HG03432 (cell line): ENCODE measurements around the gene THBS1.

Experiments used
- ATAC-seq: cut with Tn5 transposase; IDR thresholded peaks from one replicate; pipeline ENCODE4 v1.9.1; 2021; ENCODE audit warnings: mild to moderate bottlenecking, moderate library complexity; ENCODE audit not compliant: unreplicated experiment

Gene THBS1

GRCh38 chr15:39573287-39573686 is 7.6 kb upstream of the THBS1 start:
- no peak for ATAC-seq

DNA sequence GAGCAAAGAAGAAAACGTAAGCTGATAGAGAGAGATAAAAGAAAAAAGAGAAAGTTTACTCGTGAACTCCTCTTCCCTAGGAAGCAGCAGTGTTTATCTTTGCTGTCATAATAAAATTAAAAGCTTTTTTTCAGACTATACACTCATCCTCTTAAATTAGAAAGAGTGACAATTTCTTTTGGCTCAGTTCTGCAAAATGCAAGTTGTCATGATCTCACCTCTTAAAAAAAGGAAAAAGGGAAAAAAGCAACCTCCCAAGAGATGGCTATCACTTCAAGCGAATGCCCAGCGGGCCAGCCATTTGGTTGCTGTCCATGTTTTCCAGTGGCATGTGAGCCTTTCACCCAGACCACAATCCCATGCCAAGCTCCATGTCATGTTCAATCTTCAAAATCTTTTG is 7.0 kb upstream of the THBS1 start:
- ATAC-seq: no peak

GRCh38 chr15:39574427-39574826 is 6.5 kb upstream of the THBS1 start:
- no peak for ATAC-seq

DNA sequence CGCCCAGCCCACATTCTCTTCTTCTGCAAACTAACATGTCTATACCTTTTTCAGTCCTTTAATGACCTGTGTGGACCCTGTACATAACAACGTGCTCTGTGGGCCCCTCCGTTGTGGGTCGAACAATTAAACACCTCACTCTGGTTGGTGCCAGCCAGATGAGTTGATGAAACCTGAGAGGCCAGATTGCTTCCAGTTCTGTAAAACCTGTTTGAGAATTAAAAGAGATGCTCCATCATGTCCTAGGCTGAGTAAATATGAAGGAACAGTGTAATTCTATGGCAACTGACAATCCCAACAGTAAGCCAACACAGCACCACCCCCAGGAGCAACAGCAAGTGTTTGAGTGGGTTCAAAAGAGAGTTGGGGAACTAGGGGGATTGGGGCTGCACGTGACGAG is 5.7 kb upstream of the THBS1 start:
- no peak for ATAC-seq

DNA sequence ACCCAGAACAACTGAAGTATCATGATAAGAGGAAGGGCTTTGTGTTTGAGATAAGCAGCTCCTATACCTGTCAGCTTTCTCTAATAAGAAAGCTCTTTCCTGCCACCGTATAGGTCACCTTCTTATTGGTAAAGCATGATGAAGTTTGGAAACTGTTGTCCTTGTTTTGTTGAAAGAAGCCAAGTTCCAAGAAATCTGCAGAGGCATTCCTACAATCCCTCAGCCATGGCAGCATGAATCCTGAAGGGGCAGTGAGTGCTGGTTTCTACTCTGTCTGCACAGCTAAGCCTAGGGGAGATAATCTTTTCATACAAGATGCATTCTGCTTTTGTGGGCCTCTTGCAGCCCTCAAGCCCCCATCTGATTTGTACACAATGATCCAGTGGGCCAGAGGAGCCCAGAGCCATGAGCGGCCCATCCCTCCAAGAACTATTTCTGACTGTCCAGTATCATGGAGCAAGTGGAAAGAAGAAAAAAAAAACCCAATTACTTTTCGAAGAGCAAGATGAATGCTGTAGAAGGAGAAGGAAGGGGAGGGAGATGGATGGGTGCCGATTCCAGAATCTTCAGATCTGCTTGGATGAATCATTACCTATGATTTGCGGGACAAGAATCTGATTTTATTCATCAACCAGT is 1.9 kb upstream of the THBS1 start:
- no peak for ATAC-seq

DNA sequence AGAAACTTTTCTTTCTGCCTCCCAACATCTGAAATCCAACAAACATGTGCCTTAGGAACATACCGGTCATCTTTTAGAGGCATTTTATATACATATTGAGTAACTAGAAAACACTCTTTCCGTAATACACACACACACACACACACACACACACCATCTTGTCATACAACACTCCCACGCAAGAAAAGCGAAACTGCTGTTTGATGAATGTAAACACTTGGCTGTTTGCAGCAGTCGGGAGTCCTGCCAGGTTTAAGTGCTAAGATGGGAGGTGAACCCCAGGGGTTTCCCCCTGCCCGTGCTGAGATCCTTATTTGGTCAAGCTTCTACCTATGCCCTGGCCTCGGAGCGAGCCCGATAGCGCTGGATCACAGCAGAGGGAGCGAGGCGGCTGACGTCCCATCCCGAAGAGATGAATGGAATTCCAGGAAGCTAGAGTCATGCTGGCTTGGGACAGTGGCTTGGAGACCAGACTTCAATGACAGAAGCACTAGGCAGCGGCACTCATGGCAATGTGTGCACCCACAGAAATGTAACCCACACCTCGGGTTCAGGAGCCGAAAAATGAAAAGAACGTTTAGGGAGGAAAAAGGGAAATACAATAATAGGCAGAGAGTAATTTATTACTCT is 1.3 kb upstream of the THBS1 start:
- ATAC-seq: no peak

GRCh38 chr15:39580117-39580484 is 778 bp upstream of the THBS1 start:
- peak; percentile 90 for ATAC-seq

DNA sequence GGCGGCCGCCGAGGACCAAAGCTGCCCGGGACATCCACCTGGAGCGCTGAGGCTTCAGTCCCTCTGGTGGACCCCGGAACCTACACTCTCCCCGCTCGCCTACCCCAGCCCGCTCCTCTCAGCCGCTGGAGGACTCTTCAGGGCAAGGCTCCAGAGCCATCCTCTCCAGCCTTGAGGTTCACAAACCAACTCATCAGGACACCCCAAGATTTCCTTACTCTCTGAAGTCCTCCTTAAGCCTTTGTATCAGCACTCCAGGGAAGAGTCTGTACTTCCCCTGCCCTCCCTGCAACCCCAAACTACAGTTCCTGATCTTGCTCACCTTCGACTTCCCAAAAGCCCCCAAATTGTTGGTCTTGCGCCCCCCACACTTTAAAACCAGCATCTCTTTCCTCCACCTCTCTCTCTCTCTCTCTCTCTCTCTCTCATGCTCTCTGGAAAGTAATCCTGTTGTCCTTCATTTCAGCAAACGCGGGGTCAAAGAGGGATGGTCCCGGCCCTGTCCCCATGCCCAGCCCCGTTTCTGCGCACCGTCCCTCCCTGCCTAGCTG is 438 bp downstream of the THBS1 start:
- no peak for ATAC-seq

- ATAC-seq: no peak
Measured at GRCh38 chr15:39581793-39582285, 960 bp downstream of the THBS1 start.

DNA sequence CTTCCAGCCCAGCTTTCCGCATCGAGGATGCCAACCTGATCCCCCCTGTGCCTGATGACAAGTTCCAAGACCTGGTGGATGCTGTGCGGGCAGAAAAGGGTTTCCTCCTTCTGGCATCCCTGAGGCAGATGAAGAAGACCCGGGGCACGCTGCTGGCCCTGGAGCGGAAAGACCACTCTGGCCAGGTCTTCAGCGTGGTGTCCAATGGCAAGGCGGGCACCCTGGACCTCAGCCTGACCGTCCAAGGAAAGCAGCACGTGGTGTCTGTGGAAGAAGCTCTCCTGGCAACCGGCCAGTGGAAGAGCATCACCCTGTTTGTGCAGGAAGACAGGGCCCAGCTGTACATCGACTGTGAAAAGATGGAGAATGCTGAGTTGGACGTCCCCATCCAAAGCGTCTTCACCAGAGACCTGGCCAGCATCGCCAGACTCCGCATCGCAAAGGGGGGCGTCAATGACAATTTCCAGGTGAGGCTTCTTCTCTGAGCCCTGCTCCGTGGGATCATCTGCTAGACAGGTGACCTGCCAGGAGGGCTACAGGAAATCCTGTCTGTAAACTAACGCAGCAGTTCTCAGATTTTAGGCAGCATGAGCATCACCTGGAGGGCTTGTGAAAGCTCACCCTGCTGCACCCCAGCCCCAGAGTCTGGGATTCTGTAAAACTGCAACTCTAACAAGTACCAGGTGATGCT is 1.6 kb downstream of the THBS1 start:
- ATAC-seq: no peak

DNA sequence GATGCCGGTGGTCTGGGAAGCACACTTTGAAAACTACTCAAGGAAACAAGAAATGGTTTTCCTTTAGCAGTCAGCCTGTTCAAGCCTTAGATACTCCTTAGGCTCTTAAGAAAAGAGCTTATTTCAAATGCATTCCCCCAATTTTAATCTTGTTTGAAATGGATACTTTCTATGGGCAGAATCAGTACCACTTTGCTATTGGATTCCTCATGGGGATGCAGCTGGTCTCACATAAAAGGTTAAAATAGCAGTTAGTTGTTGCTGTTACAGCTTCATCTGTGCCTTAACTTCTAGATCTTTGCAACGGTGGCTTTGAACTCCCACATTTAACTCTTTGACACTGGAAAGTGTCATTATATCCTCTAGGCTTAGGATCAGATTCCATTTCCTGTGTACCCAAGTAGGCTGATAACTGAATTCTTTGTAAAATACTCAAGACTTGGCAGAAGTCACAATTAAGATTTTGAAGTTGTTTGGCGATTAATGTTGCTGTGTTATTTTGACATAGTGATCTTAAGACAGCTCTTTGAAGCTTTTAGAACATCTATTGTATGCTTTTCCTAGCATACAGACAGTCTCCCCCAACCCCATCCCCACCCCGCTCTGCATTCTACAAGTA is 2.2 kb downstream of the THBS1 start:
- no peak for ATAC-seq

- ATAC-seq: no peak
Measured at GRCh38 chr15:39583596-39584265, 2.9 kb downstream of the THBS1 start.

DNA sequence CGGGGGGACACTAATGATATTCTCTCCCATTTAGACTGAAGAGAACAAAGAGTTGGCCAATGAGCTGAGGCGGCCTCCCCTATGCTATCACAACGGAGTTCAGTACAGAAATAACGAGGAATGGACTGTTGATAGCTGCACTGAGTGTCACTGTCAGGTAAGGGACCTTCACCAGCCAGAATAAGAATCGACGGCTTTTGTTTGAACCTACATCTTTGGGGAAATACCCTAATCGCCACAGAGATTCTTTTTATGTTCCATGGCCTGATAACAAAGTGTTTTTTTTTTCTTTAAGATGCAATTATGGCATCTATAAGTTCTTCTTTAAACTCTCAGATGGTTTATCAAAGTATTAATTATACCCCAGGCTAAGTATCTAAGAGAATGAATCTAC is 3.4 kb downstream of the THBS1 start:
- no peak for ATAC-seq

- ATAC-seq: no peak
Measured at GRCh38 chr15:39584662-39585388, 3.9 kb downstream of the THBS1 start.

DNA sequence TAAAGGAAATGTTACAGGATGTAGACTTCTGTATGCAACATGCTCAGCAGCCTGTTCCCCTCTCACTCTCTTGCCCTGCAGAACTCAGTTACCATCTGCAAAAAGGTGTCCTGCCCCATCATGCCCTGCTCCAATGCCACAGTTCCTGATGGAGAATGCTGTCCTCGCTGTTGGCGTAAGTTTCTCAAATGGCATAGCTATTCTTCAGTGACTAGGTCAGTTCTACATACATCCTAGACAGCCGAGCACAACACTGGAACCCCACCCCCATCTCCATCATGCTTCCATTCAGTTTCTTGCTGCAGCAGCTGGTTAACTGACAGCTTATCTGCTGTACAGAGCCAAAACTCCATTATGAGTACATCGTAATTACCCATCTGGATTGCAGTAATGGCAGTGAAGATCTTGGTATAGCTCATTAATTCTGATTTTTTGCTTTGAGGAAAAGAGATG is 4.5 kb downstream of the THBS1 start:
- no peak for ATAC-seq

DNA sequence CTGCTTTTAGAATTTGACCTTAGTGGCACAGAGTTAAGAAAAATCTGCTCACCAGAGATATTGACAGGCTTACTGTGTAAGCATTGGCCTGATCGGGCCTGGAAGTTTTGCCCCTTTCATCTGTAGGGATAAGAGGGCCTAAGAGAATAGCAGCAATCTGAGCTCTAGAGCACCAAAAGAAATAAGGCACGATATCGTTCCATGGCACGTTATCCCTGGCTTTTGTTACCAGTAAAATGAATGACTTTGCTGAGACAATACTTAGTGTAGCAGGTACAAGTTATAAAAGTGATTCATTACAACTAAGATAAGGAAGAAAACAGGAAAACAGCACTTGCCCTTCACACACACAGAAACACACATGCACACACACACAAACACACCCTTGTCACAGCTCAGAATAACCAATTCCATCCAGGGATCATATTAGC is 5.0 kb downstream of the THBS1 start:
- ATAC-seq: no peak

DNA sequence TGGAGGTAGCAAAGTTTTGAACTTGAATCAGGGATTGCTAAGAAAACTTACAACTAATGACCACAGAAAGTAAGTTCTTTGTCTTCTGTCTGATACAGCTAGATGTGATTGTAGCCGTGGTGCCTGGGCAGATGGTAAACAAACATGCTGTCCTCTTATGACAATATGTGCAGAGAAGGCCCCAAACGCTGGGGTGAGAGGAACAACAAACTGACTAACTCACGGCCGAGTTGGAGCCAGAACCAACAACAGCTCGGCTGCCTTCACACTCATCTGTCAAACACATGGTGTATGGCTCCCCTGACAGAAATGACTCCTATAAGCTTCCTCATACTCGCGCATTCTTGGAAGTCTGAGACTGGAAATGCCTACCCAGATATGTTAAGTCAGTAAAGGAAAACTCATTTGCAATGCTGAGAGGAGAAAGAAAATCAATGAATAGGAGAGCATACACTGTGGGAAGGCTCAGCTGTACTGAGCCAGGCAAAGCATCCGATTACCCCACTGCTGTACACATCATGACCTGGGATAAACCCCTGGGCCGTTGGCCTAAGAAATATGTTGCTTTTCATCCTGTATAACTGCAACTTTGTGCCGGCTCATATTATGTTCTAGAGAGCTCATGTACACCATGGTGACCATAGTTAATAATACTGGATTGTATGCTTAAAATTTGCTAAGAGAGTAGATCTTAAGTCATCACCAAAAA is 5.7 kb downstream of the THBS1 start:
- ATAC-seq: no peak

GRCh38 chr15:39587096-39587721 is 6.3 kb downstream of the THBS1 start:
- no peak for ATAC-seq
